PC-9 (cell line): ENCODE measurements around the gene APOB. TPM values are rescaled to one million over a fixed set of nuclear protein-coding genes. Genes with fewer than 3 reads are reported as not detected.

ENCODE experiments used
- Bru-seq: library from RNA; stranded (reverse); fragments of 400-500 nt; gene quantifications from one replicate; lab custom pipeline; 2021; lab: Mats Ljungman, UMichigan
- BruChase-seq, 2 experiments: library from RNA; stranded (reverse); fragments of 400-500 nt; gene quantifications; one replicate each; lab custom pipeline; 2021; lab: Mats Ljungman, UMichigan
- BruUV-seq: library from RNA; stranded (reverse); fragments of 400-500 nt; replicated peaks from 2 replicates; lab custom pipeline; 2021; lab: Mats Ljungman, UMichigan
- CTCF ChIA-PET: fragments of 300-600 bp; sonication (Branson Sonifier 250); formaldehyde crosslinking; loops from one replicate; lab custom pipeline; 2022; ENCODE audit warnings: antibody characterized with exemption; lab: Charles Lee
- POLR2A ChIA-PET: fragments of 300-600 bp; sonication (Branson Sonifier 250); formaldehyde crosslinking; loops from one replicate; lab custom pipeline; 2022; ENCODE audit warnings: antibody characterized with exemption; ENCODE audit not compliant: unreplicated experiment; lab: Charles Lee
- DNase-seq, 2 experiments: peaks; one replicate each; pipeline versions ENCODE4 v3.0.0 to v3.0.0-alpha.2; 2015 to 2022; ENCODE audit warnings: mixed read lengths in 1 of 2
- H2AFZ ChIP-seq: fragments of 200-600 bp; sonication (generic); 2 replicates; pipeline ENCODE4 v1.8.1; 2017; ENCODE audit warnings: antibody characterized with exemption
- H3F3A ChIP-seq: fragments of 200-600 bp; sonication (generic); 2 replicates; pipeline ENCODE4 v1.8.1; 2017; ENCODE audit warnings: antibody characterized with exemption, mild to moderate bottlenecking, low read depth; ENCODE audit not compliant: insufficient read depth
- H3K27ac ChIP-seq: fragments of 200-600 bp; sonication (generic); 2 replicates; pipeline ENCODE4 v1.6.1; 2016; ENCODE audit warnings: mixed run types
- H3K27me3 ChIP-seq: fragments of 200-600 bp; sonication (generic); 2 replicates; pipeline ENCODE4 v1.6.1; 2016; ENCODE audit warnings: low read depth, mixed run types; ENCODE audit not compliant: insufficient read depth
- H3K36me3 ChIP-seq: fragments of 200-600 bp; sonication (generic); 2 replicates; pipeline ENCODE4 v1.6.1; 2016; ENCODE audit warnings: low read depth, mixed run types
- H3K4me1 ChIP-seq: fragments of 200-600 bp; sonication (generic); replicated peaks from 2 replicates; pipeline ENCODE4 v1.6.1; 2016; ENCODE audit warnings: mixed run types; ENCODE audit not compliant: insufficient read depth
- H3K4me2 ChIP-seq: fragments of 200-600 bp; sonication (generic); 2 replicates; pipeline ENCODE4 v1.6.1; 2017; ENCODE audit warnings: mixed run types
- H3K4me3 ChIP-seq: fragments of 200-600 bp; sonication (generic); 2 replicates; pipeline ENCODE4 v1.6.1; 2016; ENCODE audit warnings: mixed run types
- H3K79me2 ChIP-seq: fragments of 200-600 bp; sonication (generic); 2 replicates; pipeline ENCODE4 v1.6.1; 2017; ENCODE audit warnings: low read depth, mixed run types
- H3K9me2 ChIP-seq: fragments of 200-600 bp; sonication (generic); 2 replicates; pipeline ENCODE4 v1.8.1; 2017; ENCODE audit warnings: mild to moderate bottlenecking; ENCODE audit not compliant: insufficient read depth
- H3K9me3 ChIP-seq: fragments of 200-600 bp; sonication (generic); 2 replicates; pipeline ENCODE4 v1.8.1; 2016; ENCODE audit warnings: low read depth; ENCODE audit not compliant: insufficient read depth
- H4K20me1 ChIP-seq: fragments of 200-600 bp; sonication (generic); 2 replicates; pipeline ENCODE4 v1.8.1; 2017; ENCODE audit not compliant: insufficient read depth
- EZH2 ChIP-seq: fragments of 200-600 bp; sonication (generic); IDR thresholded peaks from 2 replicates; pipeline ENCODE4 v1.8.0; 2017; ENCODE audit warnings: antibody characterized with exemption, low read depth
- intact Hi-C: fragments of 100-400 bp; cut with micrococcal nuclease; formaldehyde crosslinking; loops from one replicate; pipeline ENCODE4 v1.10.0; 2022; ENCODE audit not compliant: unreplicated experiment
- long read RNA-seq: library from polyadenylated mRNA; stranded (forward); transcript quantifications from one replicate; pipeline ENCODE4 v2.0.0, GENCODE V29; 2022
- total RNA-seq: library from RNA; stranded (reverse); gene quantifications from 2 replicates; pipeline ENCODE4 v1.2.3, GENCODE V29; 2021
- TF ChIP-seq, protein P1 (sequence below): fragments of 200-600 bp; sonication (generic); conservative IDR thresholded peaks from 2 replicates; pipeline ENCODE4 v1.6.1; 2017; ENCODE audit warnings: mixed run types, antibody characterized with exemption, mild to moderate bottlenecking, moderate library complexity

The APOB gene
- total RNA-seq (not detected in 2 replicates), Bru-seq, nascent RNA (not detected), BruChase-seq, experiment 1, labeled RNA remaining after a 2-hour chase (not detected), BruChase-seq, experiment 2, labeled RNA remaining after a 6-hour chase (not detected)
- long read RNA-seq: 0 reads

DNA sequence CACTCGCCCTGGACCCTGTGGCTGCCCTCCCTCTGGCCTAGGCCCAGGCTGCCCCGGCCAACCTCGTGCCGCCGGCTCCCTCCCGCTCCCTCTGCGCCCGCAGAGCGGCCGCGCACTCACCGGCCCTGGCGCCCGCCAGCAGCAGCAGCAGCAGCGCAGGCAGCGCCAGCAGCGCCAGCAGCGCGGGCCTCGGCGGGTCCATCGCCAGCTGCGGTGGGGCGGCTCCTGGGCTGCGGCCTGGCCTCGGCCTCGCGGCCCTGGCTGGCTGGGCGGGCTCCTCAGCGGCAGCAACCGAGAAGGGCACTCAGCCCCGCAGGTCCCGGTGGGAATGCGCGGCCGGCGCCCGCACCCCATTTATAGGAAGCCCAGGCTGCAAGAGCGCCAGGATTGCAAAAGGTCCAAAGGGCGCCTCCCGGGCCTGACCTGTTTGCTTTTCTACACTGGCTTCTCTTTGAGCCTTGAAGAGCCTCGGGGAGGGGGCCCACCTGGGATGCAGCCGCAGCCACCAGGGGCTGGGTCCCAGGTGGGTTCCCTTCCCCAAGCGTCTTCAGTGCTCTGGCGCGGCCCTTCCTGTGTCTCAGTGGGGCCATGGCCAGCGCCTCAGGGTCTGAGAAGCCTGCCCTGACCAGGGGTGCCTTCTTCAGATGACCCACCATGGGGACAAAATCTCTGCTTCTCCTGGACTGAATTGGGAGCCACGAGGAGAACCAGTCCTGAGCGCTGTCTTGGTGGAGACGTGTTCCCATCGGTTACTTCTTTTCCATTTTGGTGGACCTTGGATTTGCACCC, at the start of gene APOB:
APOB (minus strand) TSS at position 330 of the 789 bp plus-strand sequence; CDS start at position 202, 128 bp downstream.
- TF ChIP-seq EZH2: no peak
- TF ChIP-seq, protein P1, sequence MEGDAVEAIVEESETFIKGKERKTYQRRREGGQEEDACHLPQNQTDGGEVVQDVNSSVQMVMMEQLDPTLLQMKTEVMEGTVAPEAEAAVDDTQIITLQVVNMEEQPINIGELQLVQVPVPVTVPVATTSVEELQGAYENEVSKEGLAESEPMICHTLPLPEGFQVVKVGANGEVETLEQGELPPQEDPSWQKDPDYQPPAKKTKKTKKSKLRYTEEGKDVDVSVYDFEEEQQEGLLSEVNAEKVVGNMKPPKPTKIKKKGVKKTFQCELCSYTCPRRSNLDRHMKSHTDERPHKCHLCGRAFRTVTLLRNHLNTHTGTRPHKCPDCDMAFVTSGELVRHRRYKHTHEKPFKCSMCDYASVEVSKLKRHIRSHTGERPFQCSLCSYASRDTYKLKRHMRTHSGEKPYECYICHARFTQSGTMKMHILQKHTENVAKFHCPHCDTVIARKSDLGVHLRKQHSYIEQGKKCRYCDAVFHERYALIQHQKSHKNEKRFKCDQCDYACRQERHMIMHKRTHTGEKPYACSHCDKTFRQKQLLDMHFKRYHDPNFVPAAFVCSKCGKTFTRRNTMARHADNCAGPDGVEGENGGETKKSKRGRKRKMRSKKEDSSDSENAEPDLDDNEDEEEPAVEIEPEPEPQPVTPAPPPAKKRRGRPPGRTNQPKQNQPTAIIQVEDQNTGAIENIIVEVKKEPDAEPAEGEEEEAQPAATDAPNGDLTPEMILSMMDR: no peak
- H3F3A ChIP-seq: no peaks in the 10 kb centered on the region
- no peaks in the 10 kb centered on the region for H3K36me3 ChIP-seq
- no peak within 1 kb of the TSS for H3K4me2 ChIP-seq
- no peak within 1 kb of the TSS for H2AFZ ChIP-seq
- H3K4me1 ChIP-seq: no peaks in the 10 kb centered on the region
- peaks cover 16% of the 10 kb centered on the region for H3K27me3 ChIP-seq
- no peak within 1 kb of the TSS for H3K4me3 ChIP-seq
- BruUV-seq: no TSS peak
- no peaks in the 10 kb centered on the region for H3K9me3 ChIP-seq
- H4K20me1 ChIP-seq: no peaks in the 10 kb centered on the region
- H3K79me2 ChIP-seq: no peaks in the 10 kb centered on the region
- H3K27ac ChIP-seq: no peak within 1 kb of the TSS
- CTCF ChIA-PET: no interaction called here
- no peak for DNase-seq
- intact Hi-C loops: loop anchor here (1.0 to 2.0 kb wide), 3 partner anchors 75 to 273 kb away; no protein-coding TSS in a partner anchor
- H3K9me2 ChIP-seq: no peaks in the 10 kb centered on the region
- POLR2A ChIA-PET: no interaction called here

DNA sequence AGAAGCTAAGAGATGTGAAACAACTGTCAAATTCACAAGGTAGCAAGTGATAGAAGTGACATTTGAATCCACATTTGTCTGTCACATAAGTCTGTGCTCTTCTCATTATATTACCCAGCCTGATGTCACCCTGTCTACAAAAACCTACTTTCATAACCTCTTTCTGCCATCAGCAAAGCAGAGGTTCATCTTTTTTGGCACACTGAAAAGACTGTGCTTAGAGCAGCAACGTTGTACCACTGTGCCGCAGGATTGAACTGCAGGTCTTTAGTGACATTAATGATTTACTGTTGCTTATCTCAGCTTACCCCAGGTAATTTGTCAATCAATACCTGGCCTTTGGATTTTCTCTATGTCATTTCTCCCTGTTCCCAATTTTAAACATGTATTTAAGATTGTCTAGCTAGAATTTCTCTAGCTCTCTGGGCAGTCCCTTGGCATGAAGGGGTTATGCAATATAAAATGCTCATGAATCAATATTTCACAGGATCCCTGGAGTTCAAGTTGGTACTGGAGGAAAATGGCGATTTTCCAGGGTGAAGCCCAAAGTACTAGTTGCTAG, 48.5 kb upstream of the APOB start:
- Histone ChIP-seq H2AFZ (no peak overlapping the region), H3K4me2 (no peak overlapping the region), H3K4me1 (no peaks in the 10 kb centered on the region), H3K36me3 (no peaks in the 10 kb centered on the region), H3K27me3 (peaks cover 5% of the 10 kb centered on the region; the same call in 1 of the 2 replicates), H3K9me2 (no peaks in the 10 kb centered on the region), H3K4me3 (no peak overlapping the region), H3K9me3 (no peaks in the 10 kb centered on the region), H3K27ac (no peak overlapping the region), H3F3A (no peaks in the 10 kb centered on the region), H3K79me2 (no peaks in the 10 kb centered on the region), H4K20me1 (no peaks in the 10 kb centered on the region)
- no TSS peak for BruUV-seq
- ChIA-PET POLR2A (no interaction called here), CTCF (no interaction called here)
- no peak for TF ChIP-seq EZH2
- TF ChIP-seq, protein P1: no peak
- no peak for DNase-seq
- intact Hi-C loops: no loop called here

DNA sequence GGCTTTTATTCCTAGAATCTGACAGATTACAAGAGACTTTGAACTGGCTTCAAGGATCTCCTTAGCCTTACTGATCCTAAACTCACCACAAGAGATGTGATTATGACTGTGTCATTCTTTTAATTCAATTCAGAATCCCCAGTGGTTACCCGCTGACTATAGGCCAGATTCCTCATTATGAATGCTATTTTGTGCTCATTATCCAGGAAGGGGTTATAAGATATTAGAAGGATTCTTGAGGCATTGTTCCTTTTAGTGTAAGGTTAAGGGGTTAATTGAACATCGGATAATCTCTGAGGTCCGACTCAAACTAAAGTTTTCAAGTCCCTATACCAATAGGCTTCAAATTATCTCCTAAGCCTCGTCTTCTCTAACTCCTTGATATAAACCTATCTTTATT, 40.5 kb upstream of the APOB start:
- Histone ChIP-seq H3F3A (no peaks in the 10 kb centered on the region), H3K9me3 (no peaks in the 10 kb centered on the region), H4K20me1 (no peaks in the 10 kb centered on the region), H2AFZ (no peak overlapping the region), H3K4me3 (no peak overlapping the region), H3K9me2 (no peaks in the 10 kb centered on the region), H3K4me1 (no peaks in the 10 kb centered on the region), H3K79me2 (no peaks in the 10 kb centered on the region), H3K27ac (no peak overlapping the region), H3K4me2 (no peak overlapping the region), H3K36me3 (no peaks in the 10 kb centered on the region), H3K27me3 (no peaks in the 10 kb centered on the region)
- no TSS peak for BruUV-seq
- intact Hi-C loops: no loop called here
- CTCF ChIA-PET: no interaction called here
- DNase-seq: no peak
- TF ChIP-seq, protein P1: no peak
- TF ChIP-seq EZH2: no peak
- POLR2A ChIA-PET: no interaction called here
